Endometrial microvascular endothelial cells (primary cell): Measurements from ENCODE around the gene BLCAP. TPM values are rescaled to one million over a fixed set of nuclear protein-coding genes. Genes with fewer than 3 reads are reported as not detected.
"Not testable (repeated sequence)": the region's sequence is repeated elsewhere in the genome, so short reads cannot be mapped to it uniquely, and the experiment has no call there.

Experiments
- in situ Hi-C: cut with HindIII; loops from 2 replicates; pipeline ENCODE4 v1.10.0; 2017; ENCODE audit warnings: low sequenced_read_pairs, low pct_unique_long_range_greater_than_20kb; ENCODE audit errors: inconsistent ontology term
- total RNA-seq: library from RNA; depleted of rRNA; stranded (reverse); fragments of >200 nt; gene quantifications from one replicate; pipeline ENCODE4 v1.2.3, GENCODE V29; 2015; ENCODE audit errors: inconsistent ontology term

The BLCAP gene
- total RNA-seq, 1 donor from 2014 or later = 64.0 TPM

DNA sequence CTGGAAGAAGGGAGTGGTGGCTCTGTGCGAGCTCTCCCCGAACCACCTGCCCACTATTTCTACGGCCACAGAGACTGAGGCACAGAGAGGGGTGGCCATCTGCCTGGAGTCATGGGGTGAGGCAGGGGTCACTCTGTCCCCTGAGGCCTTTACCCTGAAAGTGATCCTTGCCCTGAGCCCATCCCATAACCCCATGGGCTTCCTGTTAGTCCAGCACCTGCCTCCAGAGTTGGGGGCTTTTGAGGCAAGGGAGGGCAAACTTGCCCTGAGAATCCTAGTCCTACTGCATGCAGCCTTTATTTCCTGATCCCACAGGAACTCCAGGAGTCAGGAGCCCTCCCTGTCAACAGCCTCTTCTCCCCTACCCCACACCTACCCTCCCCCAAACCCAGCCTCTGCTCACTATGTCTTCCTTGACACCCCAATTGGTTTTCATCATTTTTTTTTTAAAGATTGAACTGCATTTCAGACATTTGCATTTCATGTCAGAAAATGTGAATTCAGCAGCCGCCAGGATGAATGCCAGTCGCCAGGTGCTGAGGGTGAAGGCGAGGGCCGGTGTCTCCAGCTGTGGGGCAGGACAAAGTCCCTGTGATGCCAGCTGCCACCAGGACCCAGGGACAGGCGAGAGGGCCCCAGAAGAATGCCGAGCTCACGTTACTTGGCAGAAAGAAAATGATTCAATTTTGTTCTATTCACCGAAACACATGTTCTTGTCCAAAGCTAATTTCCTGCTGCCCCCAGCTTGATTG, 54.3 kb downstream of the BLCAP start:
- in situ Hi-C loops = no loop called here

DNA sequence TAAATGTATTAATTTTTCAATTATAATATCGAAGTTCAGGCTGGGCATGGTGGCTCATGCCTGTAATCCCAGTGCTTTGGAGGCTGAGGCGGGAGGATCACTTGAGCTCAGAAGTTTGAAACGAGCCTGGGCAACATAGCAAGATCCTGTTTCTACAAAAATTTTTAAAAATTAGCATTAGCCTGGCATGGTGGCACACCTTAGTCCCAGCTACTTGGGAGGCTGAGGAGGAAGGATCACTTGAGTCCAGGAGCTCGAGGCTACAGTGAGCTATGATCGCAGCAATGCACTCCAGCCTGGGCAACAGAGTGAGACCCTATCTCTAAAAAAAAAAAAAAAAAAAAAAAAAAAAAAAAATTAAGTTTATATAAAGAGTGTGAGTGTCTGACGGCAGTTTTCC, 55.2 kb downstream of the BLCAP start:
- in situ Hi-C loops = not testable (repeated sequence)

DNA sequence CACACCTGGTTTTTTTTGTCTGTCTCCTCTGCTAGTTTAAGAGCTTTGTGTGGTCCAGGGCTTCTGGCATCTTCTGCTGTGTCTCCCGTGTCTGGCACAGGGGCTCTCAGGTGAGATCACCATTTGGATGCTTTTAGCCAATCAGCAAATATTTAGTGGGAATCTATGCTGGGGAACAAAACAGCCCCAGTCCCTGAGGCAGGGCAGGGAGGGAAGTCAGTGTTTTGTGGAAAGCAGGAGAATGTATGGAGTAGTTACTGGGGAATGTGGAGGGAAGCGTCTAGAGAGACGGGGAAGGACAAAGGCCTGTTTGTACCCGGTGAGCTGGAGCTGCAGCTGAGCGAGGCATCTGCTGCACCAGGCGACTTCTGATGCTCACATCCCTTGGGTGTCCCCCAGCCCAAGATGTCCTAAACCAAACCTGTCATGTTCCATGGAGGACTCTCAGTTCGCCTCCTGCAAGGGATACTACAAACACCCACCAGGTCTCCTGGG, 55.9 kb downstream of the BLCAP start:
- in situ Hi-C loops = no loop called here

DNA sequence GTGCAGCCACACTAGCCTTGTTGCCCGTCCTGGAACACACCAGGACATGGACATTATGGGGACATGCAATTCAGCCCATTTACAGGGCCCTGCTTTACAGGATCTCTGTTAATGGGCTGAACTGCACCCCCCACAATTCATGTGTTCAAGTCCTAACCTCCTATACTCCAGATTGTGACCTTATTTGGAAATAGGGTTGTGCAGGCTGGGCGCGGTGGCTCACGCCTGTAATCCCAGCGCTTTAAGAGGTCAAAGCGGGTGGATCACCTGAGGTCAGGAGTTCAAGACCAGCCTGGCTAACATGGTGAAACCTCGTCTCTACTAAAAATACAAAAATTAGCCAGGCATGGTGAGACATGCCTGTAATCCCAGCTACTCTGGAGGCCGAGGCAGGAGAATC, 57.5 kb downstream of the BLCAP start:
- in situ Hi-C loops = not testable (repeated sequence)

DNA sequence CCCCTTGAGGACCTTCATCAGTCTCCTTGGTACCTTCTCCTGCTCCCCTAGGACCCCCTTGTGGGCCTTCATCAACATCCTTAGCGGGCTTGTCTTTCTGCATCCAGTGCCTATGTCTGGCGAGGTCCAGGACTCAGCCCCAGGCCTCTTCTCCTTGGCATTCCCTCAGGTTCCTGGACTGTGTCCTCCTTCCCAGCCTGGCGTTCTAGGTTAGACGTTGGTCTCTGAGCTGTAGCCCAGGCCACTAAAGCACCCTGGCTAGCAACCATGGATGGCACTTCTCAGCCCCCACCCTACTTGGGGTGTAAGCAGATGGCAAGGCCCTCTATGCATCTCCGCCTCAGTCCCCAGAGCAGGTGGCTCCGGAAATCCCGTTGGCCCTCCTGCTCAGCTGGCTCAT, 58.1 kb downstream of the BLCAP start:
- in situ Hi-C loops = no loop called here

DNA sequence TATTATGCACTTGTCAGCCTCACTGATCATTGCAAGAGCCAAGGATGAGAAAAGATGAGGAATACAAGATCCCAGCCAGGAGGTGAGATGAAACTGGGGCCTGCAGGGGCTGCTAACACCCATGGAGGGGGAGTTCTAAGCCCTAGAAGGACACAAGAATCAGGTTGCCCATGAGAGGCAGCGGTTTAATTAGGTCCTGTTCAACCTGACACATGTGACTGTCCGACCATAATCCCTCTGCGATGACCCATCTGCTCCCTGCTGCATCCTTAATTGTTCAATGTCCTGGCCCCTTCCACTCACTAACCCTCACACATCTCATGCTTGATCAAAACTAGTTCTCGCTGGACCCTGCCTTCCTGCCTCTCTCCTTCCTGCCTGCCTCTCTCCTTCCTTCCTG, 58.8 kb downstream of the BLCAP start:
- in situ Hi-C loops = no loop called here

Other genes starting within 250 kb of the BLCAP start
- gene MANBAL, start 238.2 kb downstream of the BLCAP start, total RNA-seq = 22.2 TPM
- 9.2 TPM for gene SRC, start 181.7 kb downstream of the BLCAP start, total RNA-seq
- not detected for gene NNAT, start 6.6 kb downstream of the BLCAP start, total RNA-seq
- gene CTNNBL1, start 166.2 kb upstream of the BLCAP start, total RNA-seq = 45.2 TPM